GM21717 (cell line): ENCODE data around the gene PPP2R3B.
"Not testable (repeated sequence)": the region's sequence is repeated elsewhere in the genome, so short reads cannot be mapped to it uniquely, and the experiment has no call there.

Experiments used
- ATAC-seq: cut with Tn5 transposase; IDR thresholded peaks from one replicate; pipeline ENCODE4 v1.9.1; 2021; ENCODE audit warnings: mild to moderate bottlenecking, moderate library complexity; ENCODE audit not compliant: unreplicated experiment

The PPP2R3B gene

GRCh38 chrX:404656-405055 is 17.9 kb upstream of the PPP2R3B start:
- no peak for ATAC-seq

GRCh38 chrX:402857-403256 is 16.1 kb upstream of the PPP2R3B start:
- no peak for ATAC-seq

- no peak for ATAC-seq
Observed at GRCh38 chrX:400258-400657, 13.6 kb upstream of the PPP2R3B start.

- no peak for ATAC-seq
Observed at GRCh38 chrX:397575-397974, 10.9 kb upstream of the PPP2R3B start.

- ATAC-seq = no peak
Observed at GRCh38 chrX:394830-395229, 8.1 kb upstream of the PPP2R3B start.

GRCh38 chrX:392575-392846 is 5.8 kb upstream of the PPP2R3B start:
- no peak for ATAC-seq

- no peak for ATAC-seq
Observed at GRCh38 chrX:391717-392574, 5.2 kb upstream of the PPP2R3B start.

GRCh38 chrX:390459-390858 is 3.8 kb upstream of the PPP2R3B start:
- no peak for ATAC-seq

GRCh38 chrX:389021-389441 is 2.3 kb upstream of the PPP2R3B start:
- no peak for ATAC-seq

GRCh38 chrX:387729-388128 is 1.0 kb upstream of the PPP2R3B start:
- no peak for ATAC-seq

GRCh38 chrX:386239-386767 is 404 bp downstream of the PPP2R3B start:
- peak; percentile 30 for ATAC-seq

- not testable (repeated sequence) for ATAC-seq
Observed at GRCh38 chrX:385736-386135, 971 bp downstream of the PPP2R3B start.

GRCh38 chrX:384861-385260 is 1.8 kb downstream of the PPP2R3B start:
- ATAC-seq = no peak

GRCh38 chrX:378443-378842 is 8.3 kb downstream of the PPP2R3B start:
- no peak for ATAC-seq

GRCh38 chrX:376206-376605 is 10.5 kb downstream of the PPP2R3B start:
- not testable (repeated sequence) for ATAC-seq

- ATAC-seq = no peak
Observed at GRCh38 chrX:375181-376036, 11.3 kb downstream of the PPP2R3B start.

GRCh38 chrX:374596-374995 is 12.1 kb downstream of the PPP2R3B start:
- no peak for ATAC-seq

GRCh38 chrX:373641-374471 is 12.9 kb downstream of the PPP2R3B start:
- ATAC-seq = no peak

GRCh38 chrX:372856-373640 is 13.7 kb downstream of the PPP2R3B start:
- ATAC-seq = no peak

- no peak for ATAC-seq
Observed at GRCh38 chrX:371907-372306, 14.8 kb downstream of the PPP2R3B start.
